GM12872 (cell line): ENCODE measurements around the gene RSBN1L.

Experiments
- CTCF ChIP-seq: IDR thresholded peaks from 3 replicates; pipeline ENCODE4 v1.5.1; 2011; ENCODE audit warnings: low read depth, mild to moderate bottlenecking, low read length, moderate library complexity; ENCODE audit not compliant: insufficient read depth

The RSBN1L gene

GRCh38 chr7:77800730-77801129 lies 104.5 kb downstream of the RSBN1L start:
- no peak for TF ChIP-seq CTCF

- TF ChIP-seq CTCF, result no peak
Measured at GRCh38 chr7:77802557-77803405, 106.5 kb downstream of the RSBN1L start.

- TF ChIP-seq CTCF, result no peak
Measured at GRCh38 chr7:77806425-77806824, 110.2 kb downstream of the RSBN1L start.

- TF ChIP-seq CTCF, result no peak
Measured at GRCh38 chr7:77808517-77808916, 112.3 kb downstream of the RSBN1L start.

GRCh38 chr7:77811516-77812289 lies 115.4 kb downstream of the RSBN1L start:
- TF ChIP-seq CTCF, result no peak

- TF ChIP-seq CTCF, result no peak
Measured at GRCh38 chr7:77812290-77812685, 116.0 kb downstream of the RSBN1L start.

GRCh38 chr7:77813180-77813579 lies 116.9 kb downstream of the RSBN1L start:
- no peak for TF ChIP-seq CTCF
